Fibroblast of peridontal ligament (primary cell): Measurements from ENCODE around the gene IGHMBP2.

Experiments
- DNase-seq: peaks from one replicate; pipeline ENCODE4 v3.0.0-alpha.2; 2010; ENCODE audit errors: extremely low read depth

Gene IGHMBP2

DNA sequence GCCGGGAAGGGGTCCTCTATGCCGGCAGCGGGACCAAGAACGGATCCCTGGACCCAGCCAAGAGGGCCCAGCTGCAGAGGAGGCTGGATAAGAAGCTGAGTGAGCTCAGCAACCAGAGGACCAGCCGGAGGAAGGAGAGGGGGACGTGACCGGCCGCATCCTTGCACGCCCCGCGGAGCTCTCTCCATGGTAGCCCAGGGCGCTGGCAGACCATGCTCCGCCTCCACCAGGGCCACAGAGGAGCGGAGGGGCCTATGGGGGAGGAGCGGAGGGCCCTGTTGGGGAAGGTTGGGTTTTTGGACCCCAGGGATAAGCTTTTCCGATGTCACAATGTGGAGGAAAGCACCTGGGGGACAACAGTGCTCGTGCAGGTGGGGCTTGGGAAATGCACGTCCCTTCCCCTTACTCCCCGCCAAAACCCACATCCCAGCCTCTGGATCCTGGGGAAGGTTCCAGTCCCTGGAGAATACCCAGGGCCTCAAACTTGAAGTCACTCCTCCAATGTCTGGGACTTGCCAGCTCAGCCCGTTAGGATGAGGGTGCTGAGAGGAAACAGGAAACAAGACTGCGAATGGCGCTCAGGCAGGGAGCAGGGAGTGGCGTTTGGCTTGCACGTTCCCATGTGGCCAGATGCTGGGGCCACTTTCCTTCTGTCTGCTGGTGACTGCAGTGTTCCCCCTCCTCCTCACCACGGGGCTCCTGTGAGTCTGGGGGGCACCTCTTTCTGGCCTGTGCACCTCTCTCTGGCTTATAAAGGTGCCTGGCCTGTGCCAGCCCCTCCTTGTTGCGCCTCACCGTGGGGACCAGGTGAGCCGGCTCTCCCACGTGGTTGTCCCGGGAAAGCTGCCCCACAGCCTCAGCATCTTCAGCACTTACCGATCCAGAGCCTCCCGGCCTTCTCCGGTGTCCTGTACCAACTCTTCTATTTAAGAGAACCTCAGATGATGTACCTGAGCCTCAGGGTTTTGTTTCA, 36.2 kb downstream of the IGHMBP2 start:
- no peak for DNase-seq

DNA sequence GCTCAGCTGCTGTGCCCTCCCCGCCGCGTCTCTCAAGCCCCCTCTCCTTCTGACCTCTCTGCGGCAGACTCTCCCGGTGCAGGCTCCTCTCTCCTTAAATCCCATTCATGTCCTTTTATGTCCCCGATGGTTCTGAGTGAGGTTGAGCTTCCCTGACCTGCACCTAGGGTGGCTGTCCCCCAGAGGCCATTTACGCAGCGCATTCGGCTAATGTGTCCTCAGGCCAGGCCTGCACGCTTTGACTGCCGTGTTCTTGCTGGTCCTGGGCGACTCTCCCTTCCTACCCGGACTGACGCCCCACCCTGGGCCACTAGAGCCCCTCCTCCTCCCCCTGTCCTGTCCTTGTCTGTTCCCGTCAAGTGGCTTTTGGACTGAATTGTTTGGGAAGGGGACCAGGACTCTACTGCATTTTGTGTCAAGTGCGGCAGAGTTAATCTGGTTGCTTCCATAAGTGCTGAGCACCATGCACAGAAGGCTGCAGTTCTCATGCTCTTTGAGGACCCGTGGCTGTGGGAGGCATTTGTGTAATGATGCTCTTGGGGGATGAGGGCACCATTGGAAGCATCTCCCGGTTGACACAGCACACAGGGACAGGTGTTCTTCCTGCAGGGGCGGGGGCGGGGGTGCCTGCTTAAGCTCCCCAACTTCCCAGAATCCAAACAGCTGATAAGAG, 37.1 kb downstream of the IGHMBP2 start:
- no peak for DNase-seq

DNA sequence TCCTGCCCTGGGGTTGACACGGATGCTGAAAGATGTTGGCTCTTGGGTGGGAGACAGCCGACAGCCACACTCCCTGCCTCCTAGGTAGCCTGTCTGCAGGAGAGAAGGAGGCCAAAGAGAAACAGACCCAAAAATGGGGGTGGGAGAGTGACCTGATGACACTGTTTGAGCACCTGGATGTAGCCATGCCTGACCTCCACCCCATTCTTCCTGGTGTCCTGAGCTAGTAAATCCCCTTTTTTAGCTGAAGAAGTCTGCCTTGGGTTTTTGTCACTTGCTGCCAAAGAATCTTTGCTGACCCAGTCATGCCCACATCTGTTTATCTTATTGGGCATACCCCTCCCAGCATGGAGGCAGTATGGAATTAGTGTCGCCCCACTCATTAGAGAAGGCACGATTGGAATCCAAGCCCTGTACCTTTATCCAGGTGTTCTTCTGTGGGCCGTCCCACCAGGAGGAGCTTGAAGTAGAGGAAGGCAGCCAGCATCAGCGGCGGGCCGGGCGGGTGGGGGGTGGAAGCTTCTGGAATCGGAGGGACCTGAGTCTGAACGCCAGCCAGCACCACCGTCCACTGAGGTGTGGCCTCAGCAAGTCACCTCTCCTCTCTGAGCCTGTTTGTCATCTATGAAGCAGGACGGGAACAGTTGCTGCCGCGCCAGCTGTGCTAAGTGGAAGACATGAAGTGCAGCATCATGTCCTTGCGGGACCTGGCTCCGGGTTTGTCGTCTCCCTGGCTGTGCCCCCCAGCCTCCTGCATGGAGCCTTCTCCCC, 37.8 kb downstream of the IGHMBP2 start:
- DNase-seq: no peak

DNA sequence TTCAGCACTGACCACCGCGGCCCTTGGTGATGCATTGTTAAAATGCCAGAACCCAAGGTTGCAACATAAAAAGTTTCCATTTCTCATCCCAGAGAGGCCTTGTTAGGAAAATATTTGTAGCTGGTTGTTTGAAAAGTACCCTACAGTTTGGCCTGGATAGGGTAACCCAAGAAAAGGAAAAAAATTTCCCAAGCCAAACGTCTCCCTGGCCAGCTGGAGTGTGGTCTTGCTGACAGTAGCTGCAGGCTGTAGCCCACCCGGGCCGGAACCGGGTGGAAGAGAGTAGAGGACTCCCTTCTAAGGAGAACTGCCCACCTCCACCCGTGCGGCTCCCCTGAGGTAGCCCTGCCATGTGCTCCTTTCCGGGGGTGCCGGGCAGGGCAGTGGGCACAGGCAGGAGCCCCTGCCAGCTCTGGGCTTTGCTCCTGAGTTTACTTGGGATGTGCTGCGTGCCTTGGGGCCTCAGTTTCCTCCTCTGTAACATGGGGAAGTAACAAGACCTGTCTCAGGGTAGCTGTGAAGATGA, 38.5 kb downstream of the IGHMBP2 start:
- DNase-seq: peak; percentile 70

DNA sequence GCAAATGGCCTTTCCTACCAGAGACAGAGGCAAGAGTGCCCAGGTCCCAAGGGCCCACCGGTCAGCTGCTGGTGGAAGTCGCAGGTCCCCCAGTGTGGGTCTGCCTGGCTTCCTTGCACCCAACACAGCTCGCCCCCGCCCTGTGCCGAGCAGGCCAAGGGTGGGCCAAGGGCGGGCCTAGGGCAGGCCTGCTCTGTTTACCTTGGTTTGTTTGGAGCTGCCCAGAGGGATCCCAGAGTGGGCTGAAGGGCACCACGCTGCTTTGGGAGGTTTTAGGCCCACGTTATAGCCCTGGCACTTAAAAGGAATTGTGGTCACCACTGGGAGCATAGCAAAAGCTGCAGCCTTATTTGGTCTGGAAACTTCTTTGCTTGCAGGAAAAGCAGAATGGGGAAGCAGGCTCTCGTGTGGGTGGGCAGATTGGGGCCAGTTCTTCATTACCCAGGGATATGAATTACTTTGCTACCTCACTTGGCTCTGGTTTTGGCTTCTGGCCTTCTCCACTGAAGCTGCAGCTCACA, 39.1 kb downstream of the IGHMBP2 start:
- peak; percentile 86 for DNase-seq

DNA sequence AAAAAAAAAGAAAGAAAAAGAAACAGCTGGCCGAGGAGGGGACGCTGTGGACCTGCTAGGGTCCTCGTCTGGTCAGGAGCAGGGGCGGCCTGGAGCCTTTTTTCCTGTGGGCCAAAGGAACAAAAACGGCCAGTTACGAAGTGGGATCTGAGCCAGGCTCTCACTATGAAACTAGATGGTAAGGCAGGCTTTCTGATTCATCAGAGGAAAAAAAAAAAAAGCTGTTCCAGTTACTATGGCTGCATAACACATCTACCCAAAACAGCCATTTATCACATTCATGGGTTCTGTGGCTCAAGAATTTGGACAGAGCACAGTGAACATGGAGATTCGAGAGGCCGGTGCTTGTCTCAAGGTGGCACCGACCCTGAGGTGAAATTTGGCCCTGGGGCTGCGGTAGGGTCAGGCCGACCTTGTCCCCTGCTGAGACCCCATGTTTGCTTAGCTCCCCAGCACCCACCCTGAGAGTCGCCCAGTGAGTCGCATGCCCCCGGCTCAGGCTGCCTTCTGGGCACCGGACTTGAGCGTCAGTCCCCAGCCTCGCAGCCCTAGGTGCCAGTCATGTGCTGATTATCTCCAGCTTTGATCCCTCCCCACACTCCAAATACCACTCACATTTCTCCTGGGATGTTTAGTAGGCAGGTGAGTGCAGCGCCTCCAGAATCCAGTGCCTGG, 42.9 kb downstream of the IGHMBP2 start:
- peak; percentile 96 for DNase-seq

DNA sequence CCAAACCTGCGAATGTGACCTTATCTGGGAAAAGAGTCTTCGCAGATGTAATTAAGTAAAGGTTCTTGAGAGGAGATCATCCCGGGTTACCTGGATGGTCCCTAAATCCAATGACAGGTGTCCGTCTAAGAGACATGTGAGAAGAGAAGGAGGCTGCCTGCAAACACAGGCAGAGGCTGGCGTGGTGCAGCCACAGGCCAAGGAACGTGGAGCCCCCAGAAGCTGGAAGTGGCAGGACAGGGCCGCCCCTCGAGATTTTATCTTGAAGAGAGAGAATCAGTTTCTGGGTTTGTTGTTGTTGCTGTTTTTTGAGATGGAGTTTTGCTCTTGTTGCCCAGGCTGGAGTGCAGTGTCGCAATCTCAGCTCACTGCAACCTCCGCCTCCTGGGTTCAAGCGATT, 43.5 kb downstream of the IGHMBP2 start:
- DNase-seq: no peak

DNA sequence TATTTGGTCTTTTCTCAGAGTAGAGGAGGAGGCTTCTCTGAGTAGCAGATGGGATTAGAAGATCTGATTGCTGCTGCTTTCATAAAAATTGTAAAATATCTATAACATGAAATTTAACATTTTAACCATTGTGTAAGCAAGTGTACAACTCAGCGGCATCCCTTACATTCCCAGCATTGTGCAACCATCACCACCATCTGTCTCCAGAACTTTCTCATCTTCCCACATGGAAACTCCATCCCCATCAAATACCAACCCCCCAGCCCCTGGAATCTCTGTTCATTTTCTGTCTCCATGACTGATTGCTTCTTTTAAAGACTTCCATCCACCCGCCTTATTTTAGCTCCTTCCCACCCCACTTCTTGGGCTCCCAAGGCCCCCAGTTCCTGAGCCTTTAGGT, 44.8 kb downstream of the IGHMBP2 start:
- DNase-seq: peak; percentile 40

DNA sequence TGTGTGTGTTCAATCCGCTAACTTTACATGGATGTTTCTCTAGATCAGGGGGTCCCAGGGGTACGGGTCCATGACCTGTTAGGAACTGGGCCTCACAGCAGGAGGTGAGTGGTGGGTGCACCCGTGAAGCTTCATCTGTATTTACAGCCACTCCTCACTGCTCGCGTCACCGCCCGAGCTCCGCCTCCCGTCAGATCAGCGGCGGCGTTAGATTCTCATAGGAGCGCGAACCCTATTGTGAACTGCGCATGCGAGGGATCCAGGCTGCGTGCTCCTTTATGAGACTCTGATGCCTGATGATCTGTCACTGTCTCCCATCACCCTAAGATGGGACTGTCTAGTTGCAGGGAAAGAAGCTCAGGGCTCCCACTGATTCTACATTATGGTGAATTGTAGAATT, 45.2 kb downstream of the IGHMBP2 start:
- DNase-seq: no peak

DNA sequence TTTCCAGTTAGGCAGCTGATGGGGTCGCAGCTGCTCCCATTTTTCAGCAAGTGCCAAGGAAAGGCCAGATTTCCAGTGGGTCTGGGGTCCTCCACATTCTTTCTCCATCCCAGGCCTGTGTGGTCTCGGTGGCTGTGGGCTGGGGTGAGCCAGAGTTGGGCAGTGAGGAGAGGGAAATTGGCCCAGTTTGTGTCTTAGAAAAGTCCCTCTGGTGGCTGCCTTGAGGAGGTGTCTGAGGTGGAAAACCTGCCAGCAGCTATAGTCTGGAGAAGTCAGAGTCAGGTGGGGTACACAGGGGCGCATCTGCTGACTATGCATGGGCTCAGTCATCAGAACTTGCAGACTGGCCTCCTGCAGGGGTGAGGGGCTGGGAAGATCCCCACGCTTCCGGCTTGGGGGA, 46.6 kb downstream of the IGHMBP2 start:
- no peak for DNase-seq

DNA sequence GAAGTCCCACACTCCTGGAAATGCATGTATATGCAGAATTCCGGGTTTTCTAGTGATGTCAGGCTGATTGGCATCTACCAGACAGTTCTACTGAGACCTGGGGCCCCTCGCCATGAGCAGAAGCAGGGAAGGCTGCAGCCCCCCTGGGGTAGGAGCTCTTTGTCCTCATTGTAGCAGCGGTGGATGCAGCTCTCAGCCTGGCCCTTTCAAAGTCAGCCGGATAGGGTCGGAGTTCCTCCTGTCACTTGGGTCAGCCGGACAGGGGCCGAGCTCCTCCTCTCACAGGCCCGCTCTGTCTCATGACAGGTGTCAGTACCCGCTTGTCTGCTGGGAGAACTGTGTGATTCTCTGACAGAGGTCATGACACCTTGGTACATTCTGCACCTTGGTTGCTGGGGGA, 47.1 kb downstream of the IGHMBP2 start:
- DNase-seq: no peak

DNA sequence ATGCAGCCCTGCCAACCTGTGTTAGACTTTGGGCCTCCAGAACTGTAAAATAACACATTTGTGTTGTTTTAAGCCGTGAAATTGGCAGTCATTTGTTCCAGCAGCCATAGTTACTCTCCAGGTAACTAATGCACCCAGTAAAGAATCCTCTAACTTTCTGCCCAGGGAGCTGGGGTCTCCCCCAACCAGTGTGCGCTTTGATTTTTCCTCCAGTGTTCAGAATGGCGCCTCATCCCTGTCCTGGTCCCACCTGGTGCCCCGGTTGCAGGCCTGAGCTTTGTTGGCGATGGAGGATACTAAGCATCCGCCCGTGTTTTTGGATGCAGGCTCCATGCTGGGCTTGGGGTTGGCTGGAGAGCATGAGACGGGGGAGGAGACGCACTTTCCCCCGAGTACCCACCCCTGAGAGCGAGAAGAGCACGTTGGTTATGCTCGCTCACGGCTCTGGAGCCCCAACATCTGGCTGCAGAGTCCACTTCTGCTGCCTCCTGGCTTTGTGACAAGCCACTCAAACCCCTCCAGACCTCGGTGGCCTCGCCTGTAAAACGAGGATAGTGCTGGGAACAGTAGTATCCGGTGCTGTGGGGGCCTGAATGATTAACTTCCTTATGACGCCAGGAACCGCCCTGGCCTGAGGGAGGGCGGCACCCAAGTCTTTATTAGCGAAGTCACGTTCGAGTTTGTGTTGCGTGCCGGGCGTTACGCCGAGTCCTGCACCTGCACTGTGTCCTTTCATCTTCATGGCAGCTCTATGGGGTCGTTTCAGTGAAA, 51.3 kb downstream of the IGHMBP2 start:
- no peak for DNase-seq

DNA sequence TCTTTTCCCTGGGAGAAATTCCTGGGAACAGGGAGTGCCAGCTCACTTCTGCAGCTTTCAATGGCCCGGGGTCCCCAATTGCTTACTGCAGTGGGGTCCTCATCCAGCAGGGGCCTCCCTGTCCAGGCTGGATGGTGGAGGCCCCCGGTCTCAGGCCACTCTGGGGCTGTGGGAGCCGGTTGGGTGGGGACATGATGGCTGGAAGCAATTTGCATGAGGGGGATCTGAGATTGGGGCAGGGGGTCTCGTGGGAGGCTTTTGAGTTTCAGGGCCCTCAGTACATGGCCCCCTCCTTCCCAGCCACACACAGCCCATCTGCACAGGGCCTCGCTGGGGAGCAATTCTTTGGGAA, 51.9 kb downstream of the IGHMBP2 start:
- DNase-seq: no peak

DNA sequence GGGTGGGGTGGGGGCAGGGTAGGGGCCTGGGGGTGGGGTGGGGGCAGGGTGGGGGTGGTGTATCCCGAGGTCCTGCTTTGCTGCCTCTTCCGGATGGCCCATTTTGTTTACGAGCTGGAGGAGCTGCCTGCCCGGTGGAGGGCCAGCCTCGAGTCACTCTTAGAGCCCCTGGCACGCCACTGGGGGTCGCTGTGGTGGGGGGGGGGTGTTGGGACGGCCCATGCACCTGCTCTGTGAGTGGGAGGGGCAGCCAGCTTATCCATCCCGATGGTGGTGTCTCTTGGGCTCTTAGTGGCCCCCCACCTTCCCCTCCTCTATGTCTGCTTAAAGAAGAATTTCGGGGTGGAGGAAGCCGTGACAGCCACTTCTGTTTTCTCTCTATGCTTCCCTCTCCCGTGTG, 52.5 kb downstream of the IGHMBP2 start:
- no peak for DNase-seq

DNA sequence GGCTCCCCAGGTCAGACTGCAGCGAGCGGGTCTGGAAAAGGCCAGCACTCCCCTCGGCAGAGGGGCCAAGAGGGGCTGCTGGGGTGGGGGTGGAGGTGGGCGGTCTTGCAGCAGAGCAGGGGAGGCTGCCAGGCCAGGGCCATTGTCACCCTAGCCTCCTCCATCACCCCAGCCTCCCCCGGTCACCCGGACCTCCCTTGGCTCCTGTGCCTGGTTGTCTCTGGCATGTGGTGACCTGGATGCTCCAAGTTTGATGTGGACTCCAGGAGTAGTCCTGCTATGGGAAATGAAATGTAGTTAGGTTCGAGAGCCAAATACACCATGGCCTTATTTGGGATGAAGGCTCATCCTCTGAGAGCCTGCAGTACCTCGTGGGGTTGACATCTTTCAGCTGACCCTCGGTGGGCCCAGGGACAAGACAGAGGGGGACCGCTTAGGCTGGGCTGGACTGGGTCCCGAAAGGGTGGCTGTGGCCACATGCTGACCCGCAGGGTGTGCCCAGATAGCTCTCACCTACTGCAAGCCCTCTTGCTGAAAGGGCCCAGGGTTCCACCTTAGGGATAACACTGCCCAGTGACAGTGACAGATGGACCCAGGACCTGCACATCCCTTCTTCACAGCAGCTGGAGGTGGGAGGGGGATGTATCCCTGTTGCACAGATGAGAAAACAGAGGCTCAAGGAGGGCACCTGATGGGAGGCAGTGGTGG, 53.0 kb downstream of the IGHMBP2 start:
- DNase-seq: no peak

DNA sequence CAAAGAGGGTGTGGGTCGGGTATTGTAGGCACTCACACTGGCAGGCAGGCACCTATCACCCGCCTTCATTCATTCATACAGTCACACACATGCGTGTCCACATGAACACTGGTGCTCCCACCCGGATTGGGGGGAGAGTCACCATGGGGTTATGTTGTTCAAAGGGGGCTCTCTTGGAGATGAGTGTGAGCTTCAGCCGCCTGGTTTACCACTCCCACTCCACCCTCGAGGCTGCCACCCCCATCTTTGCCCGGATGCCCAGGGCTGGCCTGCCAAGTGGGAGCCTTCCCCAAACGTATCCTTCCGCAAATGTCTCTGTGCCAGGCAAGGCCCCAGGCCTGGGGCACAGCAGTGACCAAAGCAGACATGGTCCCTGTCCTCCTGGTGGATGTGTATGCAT, 54.5 kb downstream of the IGHMBP2 start:
- DNase-seq: no peak

DNA sequence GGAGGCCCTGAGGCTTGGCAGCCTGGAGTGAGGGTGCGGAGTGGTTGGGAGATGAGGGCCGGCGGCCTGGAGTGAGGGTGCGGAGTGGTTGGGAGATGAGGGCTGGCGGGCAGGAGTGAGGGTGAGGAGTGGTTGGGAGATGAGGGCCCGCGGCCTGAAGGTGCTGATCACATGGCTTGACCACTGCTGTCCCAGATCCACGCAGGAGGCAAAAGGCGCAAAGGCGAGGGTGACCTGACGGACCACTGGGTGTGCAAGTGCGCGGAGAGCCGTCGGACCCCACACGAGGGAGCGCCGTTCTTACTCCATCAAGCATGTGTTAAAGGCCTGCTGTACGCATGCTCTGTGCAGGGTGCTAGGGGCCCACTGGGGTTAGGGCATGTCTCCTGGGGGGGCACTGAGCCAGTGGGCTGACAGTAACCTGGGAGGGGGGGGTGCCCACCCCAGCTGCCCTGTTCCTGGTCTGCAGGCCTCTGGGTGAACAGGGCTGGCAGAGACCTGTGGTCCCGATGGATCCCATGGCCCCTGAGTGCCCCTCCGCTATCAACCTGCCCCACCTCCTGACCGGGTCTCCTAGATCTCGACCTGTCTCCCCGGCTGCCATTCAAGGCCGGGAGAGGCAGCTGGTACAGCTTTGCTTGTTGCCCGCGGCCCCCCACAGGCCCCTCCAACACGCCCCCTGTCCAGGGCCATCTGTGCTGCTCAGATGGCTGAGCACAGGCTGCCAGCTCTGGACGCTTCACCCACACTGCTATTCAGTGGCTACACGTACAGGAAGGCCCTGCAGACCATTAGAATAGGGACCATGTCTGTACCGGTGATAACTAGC, 56.0 kb downstream of the IGHMBP2 start:
- no peak for DNase-seq

DNA sequence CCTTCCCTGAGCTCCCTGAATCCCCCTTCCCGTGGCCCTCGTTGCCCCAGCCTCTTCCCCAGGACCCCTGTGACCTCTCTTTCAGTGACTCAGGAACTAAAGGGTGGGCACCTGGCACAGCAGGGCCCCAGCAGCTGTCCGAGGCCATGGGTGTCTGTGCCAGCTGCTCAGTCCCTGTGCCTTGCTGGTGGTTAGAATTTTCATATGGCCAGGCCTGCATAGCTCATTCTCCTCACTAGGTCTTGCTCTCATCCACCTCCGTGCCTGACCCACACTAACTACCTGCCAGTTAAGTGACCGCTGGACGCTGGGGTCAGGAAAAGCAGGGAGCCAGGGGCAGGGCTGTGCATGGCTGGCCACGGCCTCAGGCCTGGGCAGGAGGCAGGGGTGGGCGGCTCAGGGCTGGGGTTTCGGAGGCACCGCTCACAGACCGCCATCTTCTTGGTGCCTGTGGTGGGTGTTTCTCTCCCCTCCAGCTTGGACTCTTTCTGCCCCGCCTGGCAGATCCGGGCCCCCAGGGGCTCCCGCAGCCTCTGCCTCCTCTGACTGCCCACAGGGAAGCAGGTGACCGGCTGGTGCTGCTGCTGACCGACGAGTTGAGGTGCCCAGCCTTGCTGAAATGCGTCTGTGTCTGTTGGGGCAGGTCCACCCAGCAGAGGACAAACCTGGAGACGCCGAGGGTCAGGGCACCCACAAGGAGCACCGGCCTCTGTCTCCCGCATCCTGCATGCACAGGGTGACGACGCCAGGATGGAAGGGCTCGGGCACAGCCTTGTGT, 56.8 kb downstream of the IGHMBP2 start:
- DNase-seq: no peak
